Tibial nerve (tissue), 3 donors: Measurements from ENCODE around the gene LYRM4.

Experiments
- EP300 ChIP-seq, 2 donors: sonication (generic); formaldehyde crosslinking; IDR thresholded peaks; one replicate each; pipeline ENCODE4 v1.6.1; 2017; ENCODE audit warnings: antibody characterized with exemption in 2 of 2, mild to moderate bottlenecking in 1 of 2
- POLR2A ChIP-seq, 2 donors: fragments of 450-650 bp; IDR thresholded peaks; one replicate each; pipeline ENCODE4 v1.6.1; 2017; ENCODE audit warnings: antibody characterized with exemption in 2 of 2, mild to moderate bottlenecking in 2 of 2, moderate library complexity in 2 of 2

GRCh38 chr6:5257400-5257799, 3.4 kb downstream of the LYRM4 start:
- TF ChIP-seq POLR2A (IDR thresholded peaks at IDR 0.05) (no peak), EP300 (IDR thresholded peaks at IDR 0.05) (no peak)
